ENCODE data around the gene PARP14. TPM values are rescaled to one million over a fixed set of nuclear protein-coding genes. Genes with fewer than 3 reads are reported as not detected.
"Not testable (repeated sequence)": the region's sequence is repeated elsewhere in the genome, so short reads cannot be mapped to it uniquely, and the experiment has no call there.

Gene PARP14
- total RNA-seq, 1 donor from 2014 or later: 11.7 TPM

DNA sequence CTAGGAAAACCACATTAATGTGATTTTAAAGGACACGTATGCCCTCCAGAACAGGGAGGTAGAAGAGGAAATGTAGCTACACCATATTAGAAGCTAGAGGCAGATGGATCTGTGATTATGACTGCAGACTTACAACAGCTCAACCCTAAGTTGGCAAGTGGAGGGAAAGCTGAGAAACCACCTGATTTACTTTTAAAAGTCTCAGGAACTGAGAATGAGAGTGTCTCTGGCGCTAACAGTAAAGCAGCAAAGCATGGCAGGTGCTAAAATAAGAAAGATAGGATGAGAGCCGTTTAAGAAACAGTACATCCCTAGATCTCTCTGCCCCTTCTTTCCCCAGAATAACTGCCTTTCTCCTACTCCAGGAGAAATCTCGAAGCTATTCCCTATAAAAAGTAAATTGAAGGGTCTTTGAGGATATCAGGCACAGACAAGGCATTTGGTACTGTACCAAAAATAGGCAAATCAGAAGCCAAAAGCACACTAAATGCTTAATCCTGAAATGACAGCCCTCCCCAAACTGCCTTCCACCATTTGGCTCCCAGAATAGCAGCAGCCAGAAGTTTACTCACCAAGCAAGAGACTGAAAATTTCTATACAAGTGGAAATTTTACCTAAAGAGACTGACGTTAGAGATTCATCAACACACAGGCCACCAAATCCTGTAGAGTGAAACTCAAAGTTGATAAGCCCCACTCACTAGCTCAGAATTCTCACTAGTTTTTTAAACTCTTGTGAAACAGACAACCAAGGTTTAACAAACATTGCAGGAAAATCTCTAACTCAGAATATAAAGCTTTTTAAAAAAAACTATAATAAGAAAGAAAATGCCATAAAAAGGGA is 34.3 kb upstream of the PARP14 start:
- Histone ChIP-seq H3K9me3 (replicated peaks) (no peaks in the 10 kb centered on the region), H3K36me3 (no peaks in the 10 kb centered on the region), H3K27me3 (ENCODE audit: low read depth) (peaks cover 25% of the 10 kb centered on the region), H3K27ac (replicated peaks) (no peak overlapping the region), H3K4me3 (no peak overlapping the region), H3K4me1 (no peaks in the 10 kb centered on the region)
- intact Hi-C loops (cut with micrococcal nuclease): no loop called here
- TF ChIP-seq CTCF (IDR thresholded peaks at IDR 0.05; ENCODE audit: borderline replicate concordance): no peak
- no peak for DNase-seq

- H3K9me3 ChIP-seq (replicated peaks); H3K27ac ChIP-seq (replicated peaks); H3K36me3 ChIP-seq; H3K4me1 ChIP-seq; intact Hi-C loops (cut with micrococcal nuclease); DNase-seq; H3K4me3 ChIP-seq: not testable (repeated sequence)
- H3K27me3 ChIP-seq (ENCODE audit: low read depth): peaks cover 18% of the 10 kb centered on the region
Observed at GRCh38 chr3:122651233-122651907, 29.3 kb upstream of the PARP14 start.

DNA sequence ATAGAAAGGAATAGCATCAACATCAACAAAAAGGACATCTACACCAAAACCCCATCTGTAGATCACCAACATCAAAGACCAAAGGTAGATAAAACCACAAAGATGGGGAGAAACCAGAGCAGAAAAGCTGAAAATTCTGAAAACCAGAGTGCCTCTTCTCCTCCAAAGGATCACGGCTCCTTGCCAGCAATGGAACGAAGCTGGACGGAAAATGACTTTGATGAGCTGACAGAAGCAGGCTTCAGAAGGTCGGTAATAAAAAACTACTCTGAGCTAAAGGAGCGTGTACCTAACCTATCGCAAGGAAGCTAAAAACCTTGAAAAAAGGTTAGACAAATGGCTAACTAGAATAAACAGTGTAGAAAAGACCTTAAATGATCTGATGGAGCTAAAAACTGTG is 28.7 kb upstream of the PARP14 start:
- H3K4me1 ChIP-seq; H3K27ac ChIP-seq (replicated peaks); DNase-seq; H3K4me3 ChIP-seq; intact Hi-C loops (cut with micrococcal nuclease); H3K9me3 ChIP-seq (replicated peaks); H3K36me3 ChIP-seq: not testable (repeated sequence)
- H3K27me3 ChIP-seq (ENCODE audit: low read depth): peaks cover 18% of the 10 kb centered on the region

- H3K27ac ChIP-seq (replicated peaks); intact Hi-C loops (cut with micrococcal nuclease); H3K4me1 ChIP-seq; H3K36me3 ChIP-seq; DNase-seq; H3K9me3 ChIP-seq (replicated peaks); H3K4me3 ChIP-seq: not testable (repeated sequence)
- H3K27me3 ChIP-seq (ENCODE audit: low read depth): peaks cover 13% of the 10 kb centered on the region
Observed at GRCh38 chr3:122658336-122658735, 22.3 kb upstream of the PARP14 start.

DNA sequence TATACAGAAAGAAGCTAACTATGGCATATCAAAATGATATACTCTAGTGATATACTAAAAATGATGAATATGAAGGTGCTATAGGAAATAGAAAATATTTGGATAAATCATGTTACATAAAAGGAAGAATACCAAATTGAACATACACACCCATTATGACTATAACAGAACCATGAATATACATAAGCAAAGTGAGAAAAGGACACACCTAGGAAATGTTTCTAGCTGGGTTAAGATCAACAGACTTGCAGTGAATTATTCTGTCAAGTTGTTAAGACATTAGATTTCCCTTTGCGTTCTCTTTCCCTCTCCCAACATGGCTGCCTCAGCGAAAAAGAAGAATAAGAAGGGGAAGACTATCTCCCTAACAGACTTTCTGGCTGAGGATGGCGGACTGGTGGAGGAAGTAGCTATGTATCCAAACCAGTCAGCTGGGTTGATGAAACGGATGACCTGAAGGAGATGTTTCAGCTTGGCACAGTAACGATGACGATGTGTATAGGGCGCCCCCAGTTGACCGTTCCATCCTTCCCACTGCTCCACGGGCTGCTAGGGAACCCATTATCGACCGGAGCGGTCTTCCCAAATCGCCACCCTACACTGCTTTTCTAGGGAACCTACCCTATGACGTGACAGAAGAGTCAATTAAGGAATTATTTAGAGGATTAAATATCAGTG is 20.2 kb upstream of the PARP14 start:
- no peak overlapping the region for H3K27ac ChIP-seq (replicated peaks)
- no peak for DNase-seq
- intact Hi-C loops (cut with micrococcal nuclease): no loop called here

GRCh38 chr3:122661633-122662032 is 19.0 kb upstream of the PARP14 start:
- Histone ChIP-seq H3K36me3 (no peaks in the 10 kb centered on the region), H3K9me3 (replicated peaks) (peaks cover 5% of the 10 kb centered on the region), H3K27ac (replicated peaks) (no peak overlapping the region), H3K27me3 (ENCODE audit: low read depth) (peaks cover 13% of the 10 kb centered on the region), H3K4me1 (no peaks in the 10 kb centered on the region), H3K4me3 (no peak overlapping the region)
- intact Hi-C loops (cut with micrococcal nuclease): no loop called here
- DNase-seq: no peak
- TF ChIP-seq CTCF (IDR thresholded peaks at IDR 0.05; ENCODE audit: borderline replicate concordance): no peak

More for the DNA sequence above, 20.2 kb upstream of the PARP14 start:
- no peak for TF ChIP-seq CTCF (IDR thresholded peaks at IDR 0.05; ENCODE audit: borderline replicate concordance)
- Histone ChIP-seq H3K27me3 (ENCODE audit: low read depth) (peaks cover 13% of the 10 kb centered on the region), H3K9me3 (replicated peaks) (peaks cover 5% of the 10 kb centered on the region), H3K4me3 (no peak overlapping the region), H3K36me3 (no peaks in the 10 kb centered on the region), H3K4me1 (no peaks in the 10 kb centered on the region)
